CD14-positive monocyte (primary cell): ENCODE measurements around the gene PLPP2. TPM values are rescaled to one million over a fixed set of nuclear protein-coding genes. Genes with fewer than 3 reads are reported as not detected.

Experiments used
- DNase-seq, 3 donors: peaks; one replicate each; pipeline ENCODE4 v3.0.0-alpha.2; 2011 to 2022
- H2AFZ ChIP-seq: 2 replicates; pipeline ENCODE4 v1.6.0; 2012; ENCODE audit warnings: mild to moderate bottlenecking, low read depth, low read length, inconsistent platforms; ENCODE audit not compliant: insufficient read depth, poor library complexity, severe bottlenecking
- H3K27ac ChIP-seq, 2 donors: 1 replicate in 1 of 2; 2 replicates in 1 of 2; pipeline ENCODE4 v1.5.1; 2012 to 2013; ENCODE audit warnings: low read length in 2 of 2, control low read depth in 1 of 2, inconsistent platforms in 1 of 2, low read depth in 1 of 2, mild to moderate bottlenecking in 1 of 2
- H3K27me3 ChIP-seq, 2 donors: one replicate each; pipeline versions ENCODE4 v1.6.0 to v1.6.1; 2011 to 2013; ENCODE audit warnings: low read length in 2 of 2; ENCODE audit not compliant: control insufficient read depth in 2 of 2, insufficient read depth in 2 of 2
- H3K36me3 ChIP-seq, 2 donors: replicated peaks in 1 of 2; 1 replicate in 1 of 2; 2 replicates in 1 of 2; pipeline versions ENCODE4 v1.5.1 to v1.6.1; 2012 to 2013; ENCODE audit warnings: low read length in 2 of 2, control low read depth in 1 of 2, inconsistent platforms in 1 of 2, mild to moderate bottlenecking in 1 of 2; ENCODE audit not compliant: insufficient read depth in 2 of 2, control insufficient read depth in 1 of 2
- H3K4me1 ChIP-seq, 2 donors: 1 replicate in 1 of 2; 2 replicates in 1 of 2; pipeline versions ENCODE4 v1.5.1 to v1.6.1; 2012 to 2013; ENCODE audit warnings: low read length in 2 of 2, control low read depth in 1 of 2, inconsistent platforms in 1 of 2, mild to moderate bottlenecking in 1 of 2, moderate library complexity in 1 of 2; ENCODE audit not compliant: insufficient read depth in 2 of 2, control insufficient read depth in 1 of 2
- H3K4me2 ChIP-seq: replicated peaks from 2 replicates; pipeline ENCODE3; 2012; ENCODE audit warnings: low read length, moderate library complexity, mild to moderate bottlenecking; ENCODE audit not compliant: poor library complexity, severe bottlenecking; ENCODE audit errors: extremely low read depth
- H3K4me3 ChIP-seq, 3 experiments: fragments of 200-600 bp in 1 of 3; sonication (generic) in 1 of 3; replicated peaks in 1 of 3; 1 replicate in 2 of 3; 2 replicates in 1 of 3; pipeline ENCODE4 v1.5.1; 2011 to 2013; ENCODE audit warnings: low read length in 3 of 3, mild to moderate bottlenecking in 3 of 3, control low read depth in 2 of 3, low read depth in 2 of 3, inconsistent platforms in 1 of 3, moderate library complexity in 1 of 3
- H3K79me2 ChIP-seq: 2 replicates; pipeline ENCODE4 v1.6.0; 2012; ENCODE audit warnings: mild to moderate bottlenecking, control low read depth, inconsistent platforms, low read length, moderate library complexity; ENCODE audit not compliant: insufficient read depth
- H3K9ac ChIP-seq: 2 replicates; pipeline ENCODE4 v1.6.0; 2017; ENCODE audit warnings: low read length, mild to moderate bottlenecking; ENCODE audit not compliant: insufficient read depth, poor library complexity, severe bottlenecking
- H3K9me3 ChIP-seq, 2 donors: replicated peaks in 1 of 2; 1 replicate in 1 of 2; 2 replicates in 1 of 2; pipeline versions ENCODE4 v1.5.1 to v1.6.1; 2012 to 2013; ENCODE audit warnings: low read length in 2 of 2, control low read depth in 1 of 2; ENCODE audit not compliant: control insufficient read depth in 1 of 2, insufficient read depth in 1 of 2
- H4K20me1 ChIP-seq: 2 replicates; pipeline ENCODE4 v1.6.0; 2012; ENCODE audit warnings: mild to moderate bottlenecking, low read length, control low read depth, moderate library complexity; ENCODE audit not compliant: insufficient read depth
- H3K27ac Mint-ChIP-seq, 7 donors: one replicate each; pipeline ENCODE4 v1.8.0; 2020; ENCODE audit warnings: mild to moderate bottlenecking in 7 of 7, mixed read lengths in 7 of 7, moderate library complexity in 6 of 7, inconsistent platforms in 2 of 7
- H3K27me3 Mint-ChIP-seq, 3 donors: one replicate each; pipeline ENCODE4 v1.8.0; 2021 to 2022; ENCODE audit warnings: low read depth in 3 of 3, mild to moderate bottlenecking in 3 of 3, mixed read lengths in 3 of 3, moderate library complexity in 3 of 3, inconsistent platforms in 1 of 3
- H3K36me3 Mint-ChIP-seq, 2 donors: one replicate each; pipeline ENCODE4 v1.8.0; 2020; ENCODE audit warnings: mixed read lengths in 2 of 2, inconsistent platforms in 1 of 2, mild to moderate bottlenecking in 1 of 2
- H3K4me1 Mint-ChIP-seq: one replicate; pipeline ENCODE4 v1.8.0; 2020; ENCODE audit warnings: mild to moderate bottlenecking, mixed read lengths
- H3K4me3 Mint-ChIP-seq, 2 donors: one replicate each; pipeline ENCODE4 v1.8.0; 2020; ENCODE audit warnings: mild to moderate bottlenecking in 2 of 2, mixed read lengths in 2 of 2, moderate library complexity in 1 of 2
- H3K9me3 Mint-ChIP-seq, 7 donors: one replicate each; pipeline ENCODE4 v1.8.0; 2020 to 2022; ENCODE audit warnings: mixed read lengths in 7 of 7, mild to moderate bottlenecking in 6 of 7, moderate library complexity in 6 of 7, inconsistent platforms in 2 of 7
- WGBS: methylation state at CpG from one replicate; pipeline ENCODE4 v1.1.5; 2013; ENCODE audit warnings: missing lambda C conversion rate; ENCODE audit not compliant: insufficient coverage; 5-methylcytosine and 5-hydroxymethylcytosine counted together
- intact Hi-C, 2 donors: fragments of 100-400 bp; cut with micrococcal nuclease; formaldehyde crosslinking; loops; one replicate each; pipeline versions ENCODE4 v1.15.0 to v1.15.1; 2023
- polyA minus RNA-seq: library from RNA; depleted of rRNA, polyadenylated mRNA; stranded (reverse); fragments of >200 nt; gene quantifications from 2 replicates; pipeline ENCODE4 v1.2.3, GENCODE V29; 2012
- polyA plus RNA-seq, 3 donors: library from polyadenylated mRNA; depleted of rRNA in 1 of 3; unstranded in 2 of 3; stranded (reverse) in 1 of 3; fragments of 300-500 nt in 2 of 3; fragments of >200 nt in 1 of 3; fragmentation: Illumina TruSeq in 2 of 3; gene quantifications; 1 replicate in 2 of 3; 2 replicates in 1 of 3; pipeline ENCODE4 v1.2.3, GENCODE V29; 2012 to 2021
- total RNA-seq, 12 experiments: library from RNA in 1 of 12; stranded (reverse) in 1 of 12; fragments of 120-200 nt in 1 of 12; gene quantifications; one replicate each; pipeline ENCODE4 v1.2.4 and lab custom pipeline; 2013 to 2026; ENCODE audit warnings: mixed read lengths in 6 of 12, inconsistent platforms in 1 of 12
- TF ChIP-seq, protein P1 (sequence below): fragments of 200-600 bp; IDR thresholded peaks from one replicate; pipeline ENCODE4 v1.8.0; 2022; ENCODE audit warnings: antibody characterized with exemption, mild to moderate bottlenecking

The PLPP2 gene
- total RNA-seq (2013) = not detected
- polyA plus RNA-seq (under 1 TPM in 1 of 3 donors, not detected in 2; 0.01 TPM), polyA minus RNA-seq (0.14 TPM in 1 of 2 replicates, not detected in the other), total RNA-seq (lab: John Stamatoyannopoulos, UW) (0.18 to 1.7 (median 0.75) reads per million in 11 experiments)

DNA sequence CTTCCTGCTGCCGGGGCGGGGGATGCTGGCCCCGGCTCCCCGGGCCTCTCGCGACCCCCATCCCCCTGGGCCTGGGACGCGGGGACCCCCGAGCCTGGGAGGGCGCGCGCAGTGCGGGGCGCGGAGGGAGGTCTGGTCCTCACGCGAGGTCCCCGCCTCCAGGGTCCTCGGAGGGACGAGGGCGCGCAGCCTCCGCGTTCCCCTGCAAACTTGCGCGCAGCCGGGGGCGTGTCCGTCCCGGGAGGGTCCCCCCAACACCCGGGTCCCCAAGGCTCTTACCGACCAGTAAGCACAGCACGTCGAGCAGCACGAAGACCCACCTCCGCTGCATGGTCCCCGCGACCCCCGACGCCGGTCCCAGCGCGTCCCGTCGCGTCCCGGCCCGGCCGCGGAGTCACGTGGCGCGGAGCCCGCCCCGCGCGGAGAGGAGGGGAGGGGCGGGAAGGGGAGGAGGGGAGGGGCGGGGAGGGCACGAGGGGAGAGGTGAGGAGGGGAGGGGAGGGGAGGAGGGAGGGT, at the start of gene PLPP2:
Gene PLPP2, minus strand, starts transcription at position 398 of the 516 bp plus-strand sequence. Its CDS starts 67 bp downstream, at position 331.
- 3% methylated on average over 32 of the region's 60 CpGs for WGBS

DNA sequence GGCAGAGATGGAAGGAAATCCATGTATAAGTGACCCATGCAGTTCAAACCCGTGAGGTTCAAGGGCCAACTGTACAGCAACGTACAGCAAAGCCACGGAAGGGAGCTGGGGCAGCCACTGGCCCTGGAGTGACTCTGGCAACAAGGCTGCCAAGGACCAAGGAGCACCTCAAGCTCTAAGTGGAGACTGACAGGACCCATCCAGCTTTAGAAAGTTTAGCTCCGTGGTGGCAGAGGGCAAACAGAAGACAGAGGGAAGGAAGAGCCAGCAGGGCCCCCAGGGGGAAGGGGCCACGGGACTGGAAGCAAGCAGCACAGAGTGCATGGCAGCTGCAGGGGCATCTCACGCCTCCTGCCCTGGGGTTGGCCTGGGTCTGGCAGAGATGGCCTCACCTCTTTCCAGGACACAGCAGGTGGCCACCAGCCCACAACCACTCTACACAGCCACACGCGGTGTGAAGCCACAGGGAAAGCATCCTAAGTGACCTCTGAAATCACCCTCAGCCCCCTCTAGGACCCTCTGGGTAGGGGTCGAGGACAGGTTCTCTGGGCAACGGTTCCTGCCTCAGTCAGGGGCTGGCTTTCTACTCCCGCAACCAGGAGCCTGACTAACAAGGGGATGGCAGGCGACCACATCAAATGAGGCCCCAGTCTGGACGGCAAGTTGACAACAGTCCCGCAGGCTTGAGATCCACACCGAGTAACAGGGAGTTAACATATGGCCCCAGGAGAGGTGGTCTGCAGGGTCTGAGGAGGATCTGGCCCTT, 49.6 kb upstream of the PLPP2 start:
- intact Hi-C loops = loop anchor here (5.0 to 10.0 kb wide), 2 partner anchors 144 to 166 kb away; partner anchors contain the start of gene TPGS1 (in 1 of the 2)
- Histone ChIP-seq H3K36me3 (peaks cover 4 to 7% of the 10 kb centered on the region in 2 donors), H3K4me2 (peak overlapping the region; percentile 81), H3K27ac (no peak overlapping the region), H4K20me1 (peaks cover 74% of the 10 kb centered on the region), H3K9me3 (no peaks in the 10 kb centered on the region), H3K4me3 (no peak overlapping the region), H3K9ac (no peak overlapping the region), H3K79me2 (peaks cover 77% of the 10 kb centered on the region), H3K4me1 (peaks cover 58 to 71% of the 10 kb centered on the region in 2 donors), H3K27me3 (peaks cover 0 to 8% of the 10 kb centered on the region in 2 donors), H2AFZ (no peak overlapping the region)
- H3K36me3 Mint-ChIP-seq = peaks cover 25 to 31% of the 10 kb centered on the region in 2 donors
- H3K4me1 Mint-ChIP-seq = peaks cover 72% of the 10 kb centered on the region
- H3K4me3 Mint-ChIP-seq = peak overlapping the region in 1 of 2 donors; percentile 7
- no peak for DNase-seq
- H3K27me3 Mint-ChIP-seq = peaks cover 8 to 15% (median 13%) of the 10 kb centered on the region in 3 donors
- peak overlapping the region in 3 of 7 donors; percentile 3 to 82 (median 38) for H3K27ac Mint-ChIP-seq
- peaks cover 0 to 7% (median 5%) of the 10 kb centered on the region in 7 donors for H3K9me3 Mint-ChIP-seq
- 79% methylated on average over 15 of the region's 15 CpGs for WGBS
- TF ChIP-seq, protein P1, sequence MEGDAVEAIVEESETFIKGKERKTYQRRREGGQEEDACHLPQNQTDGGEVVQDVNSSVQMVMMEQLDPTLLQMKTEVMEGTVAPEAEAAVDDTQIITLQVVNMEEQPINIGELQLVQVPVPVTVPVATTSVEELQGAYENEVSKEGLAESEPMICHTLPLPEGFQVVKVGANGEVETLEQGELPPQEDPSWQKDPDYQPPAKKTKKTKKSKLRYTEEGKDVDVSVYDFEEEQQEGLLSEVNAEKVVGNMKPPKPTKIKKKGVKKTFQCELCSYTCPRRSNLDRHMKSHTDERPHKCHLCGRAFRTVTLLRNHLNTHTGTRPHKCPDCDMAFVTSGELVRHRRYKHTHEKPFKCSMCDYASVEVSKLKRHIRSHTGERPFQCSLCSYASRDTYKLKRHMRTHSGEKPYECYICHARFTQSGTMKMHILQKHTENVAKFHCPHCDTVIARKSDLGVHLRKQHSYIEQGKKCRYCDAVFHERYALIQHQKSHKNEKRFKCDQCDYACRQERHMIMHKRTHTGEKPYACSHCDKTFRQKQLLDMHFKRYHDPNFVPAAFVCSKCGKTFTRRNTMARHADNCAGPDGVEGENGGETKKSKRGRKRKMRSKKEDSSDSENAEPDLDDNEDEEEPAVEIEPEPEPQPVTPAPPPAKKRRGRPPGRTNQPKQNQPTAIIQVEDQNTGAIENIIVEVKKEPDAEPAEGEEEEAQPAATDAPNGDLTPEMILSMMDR = no peak

More for the DNA sequence above, at the start of gene PLPP2:
- Histone ChIP-seq H3K79me2 (no peaks in the 10 kb centered on the region), H2AFZ (no peak within 1 kb of the TSS), H3K9ac (no peak within 1 kb of the TSS), H3K4me2 (no peak within 1 kb of the TSS), H4K20me1 (no peaks in the 10 kb centered on the region), H3K36me3 (no peaks in the 10 kb centered on the region), H3K9me3 (peaks cover 8 to 14% of the 10 kb centered on the region in 2 donors), H3K4me3 (no peak within 1 kb of the TSS), H3K27ac (no peak within 1 kb of the TSS), H3K27me3 (peaks cover 20 to 59% of the 10 kb centered on the region in 2 donors), H3K4me1 (peaks cover 9 to 13% of the 10 kb centered on the region in 2 donors)
- peak within 1 kb of the TSS in 1 of 2 donors; percentile 72 for H3K4me3 Mint-ChIP-seq
- no peak for DNase-seq
- intact Hi-C loops = no loop called here
- no peak within 1 kb of the TSS for H3K27ac Mint-ChIP-seq
- TF ChIP-seq, protein P1 = no peak
- peaks cover 9% of the 10 kb centered on the region for H3K4me1 Mint-ChIP-seq
- no peaks in the 10 kb centered on the region for H3K36me3 Mint-ChIP-seq
- peaks cover 48 to 67% (median 63%) of the 10 kb centered on the region in 3 donors for H3K27me3 Mint-ChIP-seq
- peaks cover 0 to 13% (median 5%) of the 10 kb centered on the region in 7 donors for H3K9me3 Mint-ChIP-seq
